NAMALWA (cell line): Measurements from ENCODE around the gene GRM8.
A peak's percentile ranks its signal among the peaks of the same experiment; 100 is the strongest.

ENCODE experiments used
- DNase-seq: peaks from one replicate; pipeline ENCODE4 v3.0.0-alpha.2; 2015; ENCODE audit warnings: low spot score

Gene GRM8

DNA sequence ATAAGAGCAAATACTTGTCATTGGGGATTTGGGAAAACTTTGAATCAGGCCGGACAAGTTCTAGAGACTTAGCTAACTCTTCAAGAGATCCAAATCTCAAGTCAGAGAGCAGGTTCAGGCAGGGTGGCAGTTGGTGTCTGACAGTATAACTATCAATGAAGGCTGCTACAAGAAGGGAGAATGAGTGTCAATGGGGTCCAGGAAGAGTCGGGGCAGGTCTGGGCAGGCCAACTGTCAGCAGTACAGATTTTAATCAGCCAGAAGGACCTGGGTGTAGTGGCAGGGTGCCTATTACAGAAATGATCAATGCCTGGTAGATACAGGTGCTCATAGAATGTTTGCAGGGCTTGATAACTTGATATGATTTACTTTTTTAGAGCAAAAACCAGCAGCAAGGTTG, 751.1 kb downstream of the GRM8 start:
- DNase-seq: no peak

DNA sequence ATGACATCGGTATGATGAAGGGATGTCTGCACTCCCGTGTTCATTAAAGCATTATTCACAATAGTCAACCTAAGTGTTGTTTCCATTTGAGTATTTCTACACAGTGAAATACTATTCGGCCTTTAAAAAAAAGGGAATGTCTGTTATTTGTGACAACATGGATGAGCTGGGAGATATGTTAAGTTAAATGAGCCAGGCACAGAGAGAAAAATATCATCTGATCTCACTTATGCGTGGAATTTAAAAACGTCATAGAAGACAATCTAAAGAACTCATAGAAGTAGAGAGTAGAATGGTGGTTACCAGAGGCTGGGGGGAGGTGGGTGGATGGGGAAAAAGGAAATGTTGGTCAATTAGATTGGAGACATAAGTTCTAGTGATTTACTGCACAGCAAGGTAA, 753.3 kb downstream of the GRM8 start:
- no peak for DNase-seq

DNA sequence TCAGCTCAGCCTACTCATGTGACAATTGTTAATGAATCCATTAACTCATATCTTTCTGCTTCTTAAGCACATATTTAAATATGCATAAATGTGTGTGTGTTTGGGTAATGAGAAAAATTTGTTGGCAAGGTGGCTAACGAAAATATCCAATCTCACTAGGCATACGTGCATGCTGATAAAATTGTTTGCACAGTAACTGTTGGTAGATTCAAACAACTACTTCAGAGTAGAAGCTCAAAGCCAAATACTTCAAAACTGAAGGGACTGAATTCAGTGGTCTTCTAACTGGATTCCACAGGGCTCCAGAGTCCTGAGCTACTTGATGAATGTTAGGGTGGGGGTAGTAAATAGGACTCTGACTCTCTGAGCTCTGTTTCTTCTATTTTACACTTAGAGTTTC, 757.0 kb downstream of the GRM8 start:
- no peak for DNase-seq

DNA sequence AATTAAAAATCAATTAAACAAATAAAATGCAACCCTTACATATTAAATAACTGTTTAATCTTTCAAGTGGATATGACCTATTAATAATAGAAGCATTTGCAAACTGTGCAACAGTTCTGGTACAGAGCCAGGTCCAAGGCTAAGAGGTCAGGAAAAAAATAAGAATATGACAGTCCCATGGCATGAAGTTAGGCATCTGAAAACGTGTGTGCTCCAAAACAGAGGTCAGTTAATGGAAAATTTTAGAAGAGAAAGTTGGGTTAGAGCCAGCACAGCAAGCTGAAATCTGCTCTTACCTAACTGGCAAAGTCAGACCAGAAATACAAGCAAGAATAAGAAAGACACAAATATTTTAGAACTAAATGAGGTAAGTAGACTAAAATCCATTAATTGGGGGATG, 757.7 kb downstream of the GRM8 start:
- DNase-seq: no peak

DNA sequence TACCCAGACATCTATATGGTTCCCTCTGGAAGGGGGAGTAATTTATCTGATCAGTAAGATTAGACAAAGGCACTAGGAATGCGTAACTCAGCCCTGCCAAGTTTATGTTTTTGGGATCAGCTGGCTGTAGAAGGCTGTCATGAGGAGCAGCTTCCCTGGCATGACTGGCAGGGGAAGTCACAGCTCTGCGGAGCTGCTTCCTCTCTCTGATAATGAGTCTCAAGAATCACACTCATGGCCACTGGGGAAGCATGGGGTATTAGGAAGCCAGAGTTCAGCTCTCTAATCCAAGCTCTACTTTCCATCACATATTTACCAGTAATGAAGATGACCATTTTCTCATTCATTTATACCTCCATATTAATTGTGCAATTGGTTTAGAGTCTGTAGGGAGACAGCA, 758.9 kb downstream of the GRM8 start:
- no peak for DNase-seq

DNA sequence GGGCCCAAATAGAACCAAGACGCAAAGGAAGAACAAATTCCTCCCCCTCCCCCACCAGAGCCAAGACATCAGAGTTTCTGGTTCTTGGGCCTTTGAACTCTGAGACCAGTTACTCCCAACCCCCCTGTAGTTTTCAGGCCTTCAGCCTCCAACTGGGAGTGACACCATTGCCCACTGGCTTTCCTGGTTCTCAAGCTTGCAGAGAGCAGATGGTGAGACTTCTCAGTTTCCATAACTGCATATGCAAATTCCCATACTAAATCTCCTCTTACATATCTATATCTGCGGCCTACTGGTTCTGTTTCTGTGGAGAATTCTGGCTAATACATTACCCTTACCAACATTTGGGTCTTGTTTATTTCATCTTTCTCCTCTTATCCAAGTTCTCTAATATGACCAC, 762.9 kb downstream of the GRM8 start:
- no peak for DNase-seq

DNA sequence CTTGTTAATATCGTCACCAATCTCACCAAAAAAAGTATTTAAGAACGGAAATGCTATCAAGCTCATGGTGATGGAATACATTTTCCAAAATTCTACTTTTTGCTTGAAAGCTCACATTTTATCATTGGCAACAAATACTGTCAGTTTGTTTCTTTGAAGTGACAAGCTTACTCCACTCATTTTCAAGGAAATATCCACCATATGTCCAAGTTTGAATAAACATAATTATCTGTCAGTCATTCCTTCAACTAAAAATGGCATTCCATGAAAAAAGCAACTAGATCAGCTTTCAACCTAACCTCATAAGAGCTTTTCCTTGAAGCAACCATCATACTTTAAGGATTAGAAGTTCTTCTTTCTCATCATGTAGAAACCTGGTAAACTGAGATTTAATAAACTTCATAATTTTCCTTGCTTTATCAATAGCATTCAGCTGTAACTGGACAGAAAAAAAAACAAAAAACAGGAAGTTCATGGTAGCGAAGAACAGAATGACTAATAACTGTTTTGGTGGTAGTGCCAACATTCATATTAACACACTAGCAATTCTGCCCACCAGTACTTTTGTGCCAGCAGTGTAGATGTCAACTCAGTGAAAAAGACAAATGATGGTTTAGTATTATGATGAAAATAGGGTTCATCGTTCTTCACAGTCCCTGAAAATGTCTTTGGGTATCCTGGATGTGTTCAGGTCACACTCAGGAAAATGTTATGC, 764.9 kb downstream of the GRM8 start:
- DNase-seq: no peak

DNA sequence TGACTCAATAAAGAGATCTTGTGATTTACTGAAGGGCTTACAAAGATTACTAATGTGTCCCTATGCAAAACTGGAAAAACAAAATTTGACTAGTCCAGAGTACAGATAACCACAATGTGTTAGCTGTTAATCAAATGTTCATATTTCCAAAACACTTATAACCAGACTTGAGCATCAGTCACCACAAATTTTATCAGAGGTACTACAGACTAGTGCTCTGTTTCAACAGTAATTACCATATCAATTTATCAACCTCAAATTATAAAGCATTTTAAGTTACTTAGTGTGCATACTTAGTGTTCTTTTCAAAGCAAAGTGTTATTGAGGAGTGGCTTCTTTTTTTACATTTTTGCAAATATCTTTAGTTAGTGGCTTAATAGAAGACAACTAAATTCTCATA, 765.9 kb downstream of the GRM8 start:
- DNase-seq: no peak

DNA sequence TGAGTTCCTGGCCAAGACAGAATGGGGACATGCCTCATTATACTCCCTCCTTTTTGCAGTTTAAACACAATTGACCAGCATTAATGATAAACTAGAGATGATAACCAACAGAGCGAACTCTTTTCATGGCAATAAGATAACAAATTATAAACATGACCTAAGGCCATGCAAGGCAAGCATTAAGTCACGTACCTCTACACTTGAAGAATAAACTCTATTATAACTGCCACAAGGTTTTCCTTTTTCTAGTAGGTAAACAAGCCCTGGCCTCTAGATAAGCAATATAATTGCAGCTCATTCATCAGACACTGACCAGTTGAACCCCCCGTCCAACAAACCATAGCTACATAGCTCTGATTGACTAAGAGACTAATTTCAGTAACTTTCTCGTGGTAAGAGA, 767.0 kb downstream of the GRM8 start:
- DNase-seq: no peak

DNA sequence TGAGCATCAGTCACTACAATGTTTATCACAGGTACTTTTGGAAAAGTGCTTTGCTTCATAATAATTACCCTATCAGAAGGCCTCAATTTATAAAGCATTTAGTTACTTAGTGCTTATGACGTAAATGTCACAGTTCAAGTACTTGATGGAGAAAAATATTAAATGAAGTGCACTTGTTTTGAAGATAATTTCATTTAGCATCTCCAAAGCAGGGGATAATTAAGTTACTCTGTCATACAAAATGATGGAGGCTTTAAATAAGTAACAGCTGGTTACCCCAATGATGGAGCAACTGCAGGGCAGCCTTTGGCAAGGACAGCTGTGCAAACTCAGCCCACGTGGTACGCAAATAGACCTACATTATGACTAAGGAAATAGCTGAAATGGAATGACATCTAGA, 768.8 kb downstream of the GRM8 start:
- no peak for DNase-seq

DNA sequence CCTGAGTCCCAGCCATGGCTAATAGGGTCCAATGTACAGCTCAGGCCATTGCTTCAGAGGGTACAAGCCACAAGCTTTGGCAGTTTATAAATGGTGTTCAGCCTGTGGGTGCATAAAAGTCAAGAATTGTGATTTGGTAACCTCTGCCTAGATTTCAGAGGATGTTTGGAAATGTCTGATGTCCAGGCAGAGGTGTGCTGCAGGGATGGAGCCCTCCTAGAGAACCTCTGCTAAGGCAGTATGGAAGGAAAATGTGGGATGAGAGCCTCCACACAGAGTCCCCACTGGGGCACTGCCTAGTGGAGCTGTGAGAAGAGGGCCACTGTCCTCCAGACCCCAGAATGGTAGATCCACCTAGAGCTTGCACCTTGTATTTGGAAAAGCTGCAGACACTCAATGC, 779.9 kb downstream of the GRM8 start:
- DNase-seq: no peak

DNA sequence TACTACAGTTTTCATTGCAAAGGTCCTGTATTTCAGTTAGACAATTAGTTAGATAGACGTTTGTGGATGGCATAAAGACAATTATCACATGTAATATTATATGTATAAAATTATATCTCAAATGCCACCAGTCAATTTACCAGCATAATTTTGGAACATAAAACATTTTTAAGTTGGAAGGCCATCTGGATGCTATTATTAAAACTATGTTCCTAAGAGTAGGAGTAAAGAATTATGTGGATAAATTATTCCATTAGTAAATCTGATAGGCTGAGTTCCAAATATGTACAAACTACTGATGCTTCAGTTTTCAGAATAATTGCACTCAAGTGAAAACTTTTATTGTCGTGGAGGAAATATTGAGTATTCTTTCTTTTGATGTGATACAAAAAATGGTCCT, 790.3 kb downstream of the GRM8 start:
- DNase-seq: no peak

DNA sequence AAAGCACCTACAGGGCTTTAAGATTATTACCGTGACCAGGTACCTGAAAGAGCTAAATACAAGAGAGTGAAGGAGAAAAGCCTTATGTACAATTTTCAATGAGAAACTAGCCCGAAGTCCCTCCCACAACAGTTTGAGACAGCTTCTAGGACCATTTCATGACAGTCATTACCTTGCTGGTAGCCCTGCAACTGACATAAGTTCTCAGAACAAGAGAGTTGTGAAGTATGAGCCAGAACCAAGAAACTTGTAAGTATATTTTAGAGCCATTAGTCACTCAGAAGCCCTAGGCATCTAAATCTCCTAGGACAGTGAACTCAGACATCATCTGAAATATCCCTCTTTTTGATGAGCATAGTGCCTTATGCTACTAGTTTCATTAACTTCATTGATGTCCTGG, 792.1 kb downstream of the GRM8 start:
- no peak for DNase-seq

DNA sequence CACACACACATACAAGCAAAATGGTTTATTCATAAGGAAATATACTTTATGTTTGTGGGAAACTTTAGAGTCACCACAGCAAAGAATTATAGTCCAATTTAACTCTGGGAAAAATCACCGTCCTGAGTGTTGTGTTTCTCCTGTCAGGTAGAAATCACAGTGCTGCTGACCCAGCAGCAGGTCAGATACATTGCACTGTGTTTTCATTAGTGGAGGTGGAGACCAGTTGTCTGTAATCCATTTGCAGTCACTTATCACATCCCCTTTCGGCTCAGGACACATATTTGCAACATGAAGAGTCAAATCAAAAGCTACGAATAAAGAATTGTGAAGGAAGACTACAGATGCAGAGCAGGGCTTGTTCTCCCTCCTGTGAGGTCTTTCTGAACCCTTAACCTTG, 799.6 kb downstream of the GRM8 start:
- no peak for DNase-seq

DNA sequence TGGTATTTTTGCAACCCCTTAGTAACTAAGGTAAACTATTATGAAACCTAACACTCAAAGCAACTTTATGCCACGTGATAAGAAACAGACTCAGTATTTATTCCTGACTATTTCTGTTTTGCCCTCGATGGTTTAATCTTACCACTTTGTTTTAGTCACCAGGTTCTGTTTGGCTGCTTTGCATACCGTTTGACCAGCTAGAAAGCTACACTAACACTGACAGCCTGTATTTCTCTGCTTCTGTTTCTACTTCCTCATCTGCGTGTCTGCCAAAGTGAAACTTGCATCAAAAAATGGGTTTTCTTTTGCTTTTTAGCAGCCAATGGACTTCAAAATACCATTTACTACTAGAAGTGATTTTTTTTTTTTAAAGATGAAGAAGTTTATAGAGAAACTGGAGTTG, 802.5 kb downstream of the GRM8 start:
- peak; percentile 54 for DNase-seq

DNA sequence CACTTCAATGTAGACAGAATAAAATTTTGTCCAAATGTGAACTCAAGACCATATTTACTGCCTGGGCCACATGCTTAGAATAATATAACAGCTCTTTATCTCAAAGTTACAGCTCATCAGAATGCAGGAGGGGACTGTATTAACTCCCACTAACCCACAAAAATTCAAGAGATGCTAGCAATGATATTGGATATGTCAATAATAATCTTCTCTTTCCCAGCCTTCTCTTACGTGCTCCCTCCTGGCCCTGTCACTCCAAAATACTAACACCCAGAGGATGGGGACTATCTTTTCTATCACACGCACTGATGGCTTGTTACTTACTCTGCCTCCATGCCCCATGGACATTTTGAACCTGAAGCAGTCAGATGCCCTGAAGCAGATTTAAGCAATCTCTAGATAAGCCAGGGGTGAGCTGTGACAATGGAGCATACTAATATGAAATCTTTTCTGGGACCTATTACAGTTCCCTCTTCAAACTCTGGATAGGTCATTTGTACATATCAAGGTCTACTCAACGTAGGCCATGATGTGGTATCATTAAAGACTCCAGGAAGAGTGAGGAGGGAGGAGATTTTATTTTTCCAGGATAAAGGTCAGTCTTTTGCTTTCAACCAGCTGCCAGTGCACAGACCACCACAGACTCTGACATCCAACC, 803.0 kb downstream of the GRM8 start:
- peak; percentile 13 for DNase-seq

DNA sequence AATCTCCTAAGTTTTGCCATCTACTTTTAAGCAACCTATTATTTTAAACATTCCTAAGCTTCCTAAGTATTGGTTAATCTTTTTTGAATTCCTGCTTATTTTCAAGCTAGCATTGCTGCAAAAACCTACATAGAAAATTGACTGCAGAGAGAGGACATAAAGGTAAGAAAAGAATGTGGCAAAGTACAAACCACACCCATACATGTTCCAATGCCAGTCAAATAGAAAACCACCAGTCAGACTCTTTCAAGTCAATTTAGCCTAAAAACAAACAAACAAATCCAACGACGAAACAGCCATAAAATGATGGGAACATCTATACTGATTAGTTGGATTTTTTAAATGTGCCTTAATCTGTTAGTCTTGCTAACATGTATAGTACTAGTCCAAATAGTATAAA, 804.8 kb downstream of the GRM8 start:
- no peak for DNase-seq

DNA sequence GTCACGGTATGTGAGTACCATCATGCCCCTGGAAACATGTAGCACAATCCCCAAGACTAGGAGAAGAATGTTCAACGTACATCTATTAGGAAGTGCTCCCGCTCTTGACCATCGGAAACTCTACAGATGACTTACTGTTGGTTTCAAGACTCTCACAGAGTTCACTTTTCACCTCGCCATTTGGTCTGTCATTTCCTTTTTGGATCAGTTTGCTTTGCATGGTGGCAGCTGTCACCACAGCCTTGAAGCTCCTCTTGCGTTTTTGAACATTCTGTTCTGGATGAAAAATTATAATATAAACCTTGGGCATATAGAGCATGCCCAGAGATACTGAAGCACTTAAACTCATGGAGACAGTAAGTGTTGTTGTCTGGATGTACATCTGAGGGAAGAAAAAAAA, 806.8 kb downstream of the GRM8 start:
- no peak for DNase-seq

DNA sequence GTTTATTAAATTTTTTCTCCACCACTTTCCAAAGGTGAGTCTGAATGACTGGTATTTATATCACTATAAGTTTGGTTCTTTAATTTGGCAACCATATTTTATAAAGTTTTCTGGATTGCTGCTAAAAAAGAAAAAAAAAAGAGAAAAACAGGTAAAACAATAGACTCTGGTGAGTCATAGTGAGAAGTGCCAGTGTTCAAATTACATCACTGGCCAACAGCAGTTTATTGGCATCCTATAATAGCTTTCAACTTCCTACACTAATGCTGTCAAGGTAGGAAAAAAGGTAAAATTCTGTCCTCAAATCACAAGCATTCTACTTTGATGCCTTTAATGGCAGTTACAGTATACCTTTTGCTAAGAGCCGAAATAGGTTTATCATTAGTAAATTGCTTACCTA, 808.8 kb downstream of the GRM8 start:
- DNase-seq: no peak

DNA sequence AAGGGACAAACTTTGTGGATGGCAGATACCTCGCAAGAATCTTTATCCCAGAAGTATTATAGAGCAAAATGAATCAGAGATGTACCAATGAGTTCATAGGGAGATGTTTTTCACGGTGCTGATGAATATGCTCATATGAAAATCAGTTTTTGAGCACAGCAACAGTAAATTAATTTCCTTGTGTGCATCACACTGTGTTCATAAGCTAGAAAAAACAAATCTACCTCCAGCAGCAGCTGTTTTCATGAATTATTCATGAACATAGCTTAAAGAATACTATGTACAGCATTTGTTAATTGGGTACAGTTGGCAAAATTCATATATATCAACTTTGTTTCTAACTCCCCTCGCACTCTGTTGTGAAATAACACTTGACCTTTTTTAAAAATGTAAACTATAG, 809.8 kb downstream of the GRM8 start:
- DNase-seq: no peak

DNA sequence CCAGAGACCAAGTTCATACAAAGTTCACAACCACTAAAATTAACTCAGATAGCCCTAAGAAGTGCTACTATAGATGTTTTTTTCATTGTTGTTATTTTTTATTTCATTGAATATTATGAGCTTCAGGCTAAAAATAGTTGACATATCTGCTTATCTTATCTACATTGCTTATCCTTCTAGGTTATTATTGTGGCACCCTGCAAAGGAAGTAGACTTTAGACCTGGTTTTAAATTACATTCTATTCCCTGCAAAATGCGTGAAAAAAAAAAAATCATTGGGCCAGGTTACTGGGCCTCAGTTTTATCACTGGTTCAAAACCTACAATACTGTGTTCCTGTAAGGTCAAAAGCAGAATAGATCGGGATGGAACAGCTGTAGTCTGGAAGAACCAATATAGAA, 811.0 kb downstream of the GRM8 start:
- DNase-seq: no peak

DNA sequence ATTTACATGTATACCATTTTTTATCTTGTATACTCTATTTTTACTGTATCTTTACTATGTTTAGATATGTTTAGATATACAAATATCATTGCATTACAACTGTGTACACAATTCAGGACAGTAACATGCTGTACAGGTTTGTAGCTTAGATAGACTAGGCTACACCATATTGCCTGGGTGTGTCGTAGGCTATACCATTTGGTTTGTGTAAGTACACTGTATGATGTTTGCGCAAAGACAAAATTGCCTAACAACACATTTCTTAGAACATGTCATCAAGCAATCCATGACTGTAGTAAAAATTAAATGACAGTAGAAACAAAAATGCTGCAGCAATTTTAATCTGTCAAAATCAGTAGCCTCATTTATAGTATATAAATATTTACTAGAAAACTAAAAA, 812.2 kb downstream of the GRM8 start:
- DNase-seq: no peak

DNA sequence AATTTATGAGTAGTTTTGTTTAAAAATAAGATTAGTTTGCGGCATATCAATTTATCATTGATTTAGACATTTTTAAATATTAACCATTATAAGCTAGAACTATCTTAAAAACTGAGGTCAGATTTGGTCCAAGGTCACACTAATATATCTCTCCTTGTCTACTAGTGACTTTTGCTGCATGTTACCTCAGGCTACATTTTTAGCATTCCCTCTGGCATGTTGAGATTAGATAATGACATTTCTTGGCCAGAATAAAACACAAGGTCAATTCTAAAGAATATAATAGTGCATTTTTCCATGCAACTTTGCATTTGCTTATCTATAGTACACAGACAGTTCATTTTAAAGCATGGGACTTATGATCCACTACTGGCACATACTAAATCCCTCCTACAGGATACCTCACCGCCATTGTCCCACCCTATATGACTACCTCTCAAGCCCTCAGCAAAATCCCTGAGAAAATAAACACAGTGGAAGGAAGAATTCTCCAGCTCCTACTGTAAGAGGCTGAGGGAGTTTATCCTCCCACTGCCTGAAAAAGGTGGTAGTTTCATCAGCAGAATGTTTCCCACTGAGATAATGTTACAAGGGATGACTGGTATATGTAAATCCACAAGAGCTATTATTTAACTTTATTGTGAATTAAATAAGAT, 816.4 kb downstream of the GRM8 start:
- no peak for DNase-seq

DNA sequence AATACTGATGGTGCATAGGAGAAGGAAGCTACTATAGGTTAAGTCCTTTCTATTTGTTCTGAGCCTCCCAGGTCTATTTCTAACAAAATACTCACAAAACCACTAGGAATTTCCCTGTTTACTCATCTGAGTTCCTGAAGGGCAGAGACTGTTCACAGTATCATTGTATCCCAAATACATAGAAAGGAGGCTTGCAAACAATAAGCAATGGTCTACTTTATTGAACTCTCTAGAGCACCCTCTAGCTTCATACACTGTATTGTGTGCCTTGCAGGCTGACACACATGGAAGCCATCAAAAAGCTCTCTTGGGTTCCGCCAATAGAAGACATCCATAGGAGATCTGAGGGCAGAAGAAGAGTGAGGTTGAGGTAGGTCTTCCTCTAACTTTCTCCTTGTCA, 826.1 kb downstream of the GRM8 start:
- DNase-seq: no peak
